ENCODE data around the gene RIMS3. TPM values are rescaled to one million over a fixed set of nuclear protein-coding genes. Genes with fewer than 3 reads are reported as not detected.

Gene RIMS3
- total RNA-seq, 1 experiment from 2014 or later = 19.8 TPM

DNA sequence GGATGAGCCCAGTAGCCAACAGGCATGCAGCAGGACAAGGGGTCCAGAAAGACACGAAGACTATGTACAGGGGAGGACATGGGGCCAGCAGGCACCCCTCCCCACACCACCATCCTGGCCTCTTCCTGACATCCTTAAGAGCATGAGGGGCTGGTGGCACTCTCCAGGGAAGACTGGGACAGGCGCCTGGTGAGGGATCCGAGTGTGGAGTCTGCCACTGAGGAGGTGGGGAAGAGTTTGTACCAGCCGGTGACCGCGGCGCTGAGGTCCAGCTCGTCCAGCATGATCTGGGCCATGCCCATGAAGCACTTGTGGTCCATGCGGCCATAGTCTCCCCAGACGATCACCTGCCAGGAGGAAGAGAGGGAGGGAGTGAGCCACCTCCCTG, 39.1 kb downstream of the RIMS3 start (continued):
- TF ChIP-seq, protein P1, sequence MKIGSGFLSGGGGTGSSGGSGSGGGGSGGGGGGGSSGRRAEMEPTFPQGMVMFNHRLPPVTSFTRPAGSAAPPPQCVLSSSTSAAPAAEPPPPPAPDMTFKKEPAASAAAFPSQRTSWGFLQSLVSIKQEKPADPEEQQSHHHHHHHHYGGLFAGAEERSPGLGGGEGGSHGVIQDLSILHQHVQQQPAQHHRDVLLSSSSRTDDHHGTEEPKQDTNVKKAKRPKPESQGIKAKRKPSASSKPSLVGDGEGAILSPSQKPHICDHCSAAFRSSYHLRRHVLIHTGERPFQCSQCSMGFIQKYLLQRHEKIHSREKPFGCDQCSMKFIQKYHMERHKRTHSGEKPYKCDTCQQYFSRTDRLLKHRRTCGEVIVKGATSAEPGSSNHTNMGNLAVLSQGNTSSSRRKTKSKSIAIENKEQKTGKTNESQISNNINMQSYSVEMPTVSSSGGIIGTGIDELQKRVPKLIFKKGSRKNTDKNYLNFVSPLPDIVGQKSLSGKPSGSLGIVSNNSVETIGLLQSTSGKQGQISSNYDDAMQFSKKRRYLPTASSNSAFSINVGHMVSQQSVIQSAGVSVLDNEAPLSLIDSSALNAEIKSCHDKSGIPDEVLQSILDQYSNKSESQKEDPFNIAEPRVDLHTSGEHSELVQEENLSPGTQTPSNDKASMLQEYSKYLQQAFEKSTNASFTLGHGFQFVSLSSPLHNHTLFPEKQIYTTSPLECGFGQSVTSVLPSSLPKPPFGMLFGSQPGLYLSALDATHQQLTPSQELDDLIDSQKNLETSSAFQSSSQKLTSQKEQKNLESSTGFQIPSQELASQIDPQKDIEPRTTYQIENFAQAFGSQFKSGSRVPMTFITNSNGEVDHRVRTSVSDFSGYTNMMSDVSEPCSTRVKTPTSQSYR (CRISPR knock-in tag; IDR thresholded peaks at IDR 0.05) = no peak
- TF ChIP-seq, protein P2, sequence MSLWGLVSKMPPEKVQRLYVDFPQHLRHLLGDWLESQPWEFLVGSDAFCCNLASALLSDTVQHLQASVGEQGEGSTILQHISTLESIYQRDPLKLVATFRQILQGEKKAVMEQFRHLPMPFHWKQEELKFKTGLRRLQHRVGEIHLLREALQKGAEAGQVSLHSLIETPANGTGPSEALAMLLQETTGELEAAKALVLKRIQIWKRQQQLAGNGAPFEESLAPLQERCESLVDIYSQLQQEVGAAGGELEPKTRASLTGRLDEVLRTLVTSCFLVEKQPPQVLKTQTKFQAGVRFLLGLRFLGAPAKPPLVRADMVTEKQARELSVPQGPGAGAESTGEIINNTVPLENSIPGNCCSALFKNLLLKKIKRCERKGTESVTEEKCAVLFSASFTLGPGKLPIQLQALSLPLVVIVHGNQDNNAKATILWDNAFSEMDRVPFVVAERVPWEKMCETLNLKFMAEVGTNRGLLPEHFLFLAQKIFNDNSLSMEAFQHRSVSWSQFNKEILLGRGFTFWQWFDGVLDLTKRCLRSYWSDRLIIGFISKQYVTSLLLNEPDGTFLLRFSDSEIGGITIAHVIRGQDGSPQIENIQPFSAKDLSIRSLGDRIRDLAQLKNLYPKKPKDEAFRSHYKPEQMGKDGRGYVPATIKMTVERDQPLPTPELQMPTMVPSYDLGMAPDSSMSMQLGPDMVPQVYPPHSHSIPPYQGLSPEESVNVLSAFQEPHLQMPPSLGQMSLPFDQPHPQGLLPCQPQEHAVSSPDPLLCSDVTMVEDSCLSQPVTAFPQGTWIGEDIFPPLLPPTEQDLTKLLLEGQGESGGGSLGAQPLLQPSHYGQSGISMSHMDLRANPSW (CRISPR knock-in tag; conservative IDR thresholded peaks at IDR 0.05; ENCODE audit: low read depth) = no peak
- TF ChIP-seq, protein P3, sequence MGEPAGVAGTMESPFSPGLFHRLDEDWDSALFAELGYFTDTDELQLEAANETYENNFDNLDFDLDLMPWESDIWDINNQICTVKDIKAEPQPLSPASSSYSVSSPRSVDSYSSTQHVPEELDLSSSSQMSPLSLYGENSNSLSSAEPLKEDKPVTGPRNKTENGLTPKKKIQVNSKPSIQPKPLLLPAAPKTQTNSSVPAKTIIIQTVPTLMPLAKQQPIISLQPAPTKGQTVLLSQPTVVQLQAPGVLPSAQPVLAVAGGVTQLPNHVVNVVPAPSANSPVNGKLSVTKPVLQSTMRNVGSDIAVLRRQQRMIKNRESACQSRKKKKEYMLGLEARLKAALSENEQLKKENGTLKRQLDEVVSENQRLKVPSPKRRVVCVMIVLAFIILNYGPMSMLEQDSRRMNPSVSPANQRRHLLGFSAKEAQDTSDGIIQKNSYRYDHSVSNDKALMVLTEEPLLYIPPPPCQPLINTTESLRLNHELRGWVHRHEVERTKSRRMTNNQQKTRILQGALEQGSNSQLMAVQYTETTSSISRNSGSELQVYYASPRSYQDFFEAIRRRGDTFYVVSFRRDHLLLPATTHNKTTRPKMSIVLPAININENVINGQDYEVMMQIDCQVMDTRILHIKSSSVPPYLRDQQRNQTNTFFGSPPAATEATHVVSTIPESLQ (CRISPR knock-in tag; IDR thresholded peaks at IDR 0.05) = no peak
- TF ChIP-seq, protein P4, sequence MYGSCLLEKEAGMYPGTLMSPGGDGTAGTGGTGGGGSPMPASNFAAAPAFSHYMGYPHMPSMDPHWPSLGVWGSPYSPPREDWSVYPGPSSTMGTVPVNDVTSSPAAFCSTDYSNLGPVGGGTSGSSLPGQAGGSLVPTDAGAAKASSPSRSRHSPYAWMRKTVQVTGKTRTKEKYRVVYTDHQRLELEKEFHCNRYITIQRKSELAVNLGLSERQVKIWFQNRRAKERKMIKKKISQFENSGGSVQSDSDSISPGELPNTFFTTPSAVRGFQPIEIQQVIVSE (CRISPR knock-in tag; IDR thresholded peaks at IDR 0.05; ENCODE audit: borderline replicate concordance) = no peak
- no peak for TF ChIP-seq JUN (CRISPR knock-in tag; IDR thresholded peaks at IDR 0.05)
- TF ChIP-seq, protein P5, sequence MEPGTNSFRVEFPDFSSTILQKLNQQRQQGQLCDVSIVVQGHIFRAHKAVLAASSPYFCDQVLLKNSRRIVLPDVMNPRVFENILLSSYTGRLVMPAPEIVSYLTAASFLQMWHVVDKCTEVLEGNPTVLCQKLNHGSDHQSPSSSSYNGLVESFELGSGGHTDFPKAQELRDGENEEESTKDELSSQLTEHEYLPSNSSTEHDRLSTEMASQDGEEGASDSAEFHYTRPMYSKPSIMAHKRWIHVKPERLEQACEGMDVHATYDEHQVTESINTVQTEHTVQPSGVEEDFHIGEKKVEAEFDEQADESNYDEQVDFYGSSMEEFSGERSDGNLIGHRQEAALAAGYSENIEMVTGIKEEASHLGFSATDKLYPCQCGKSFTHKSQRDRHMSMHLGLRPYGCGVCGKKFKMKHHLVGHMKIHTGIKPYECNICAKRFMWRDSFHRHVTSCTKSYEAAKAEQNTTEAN (CRISPR knock-in tag; IDR thresholded peaks at IDR 0.05) = no peak

DNA sequence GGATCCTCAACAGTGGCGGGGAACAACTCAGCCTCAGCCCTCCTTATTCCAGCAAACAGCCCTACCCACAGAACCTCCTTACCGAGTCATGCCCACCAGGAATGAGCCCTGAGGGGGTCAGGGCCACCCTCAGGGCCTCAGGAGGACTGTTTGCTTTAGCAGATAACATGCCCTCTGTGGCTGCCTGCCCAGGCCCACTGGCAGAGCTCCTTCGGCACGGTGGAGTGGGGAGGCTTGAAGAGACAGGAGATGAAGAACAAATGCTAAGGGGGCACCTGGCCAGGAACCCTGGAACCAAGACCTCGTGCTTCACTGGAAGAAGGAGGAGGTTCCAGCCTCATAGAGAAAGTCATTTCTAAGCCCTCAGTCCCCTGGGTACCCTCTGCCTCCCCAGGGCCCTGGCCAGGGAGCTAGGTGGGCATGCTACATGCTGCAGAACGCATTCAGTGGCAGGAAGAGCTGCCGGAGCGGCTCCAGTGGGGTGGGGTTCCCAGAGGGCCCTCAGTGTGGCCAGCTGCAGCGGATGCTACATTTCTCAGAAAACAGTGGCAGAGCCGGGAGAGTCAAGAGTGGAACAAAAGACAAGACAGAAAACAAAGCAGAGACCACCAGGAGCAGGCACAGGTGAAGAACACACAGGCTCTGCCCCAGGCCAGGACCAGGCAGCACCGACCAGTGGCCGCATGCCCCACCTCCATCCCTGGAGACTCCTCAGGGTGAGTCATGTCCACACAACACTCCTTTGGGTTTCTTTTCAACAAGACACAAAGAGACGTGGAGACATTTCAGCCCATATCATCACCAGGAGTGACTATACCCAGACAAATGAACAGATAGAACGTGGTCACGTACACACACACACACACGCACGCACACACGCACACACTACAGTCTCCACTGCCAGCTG, 39.8 kb downstream of the RIMS3 start:
- ATAC-seq = no peak
- Mint-ChIP-seq H3K4me1 (no peaks in the 10 kb centered on the region), H3K27ac (no peak overlapping the region; the same call in 1 of the 2 replicates), H3K27me3 (ENCODE audit: low read depth) (no peaks in the 10 kb centered on the region), H3K4me3 (no peak overlapping the region), H3K9me3 (no peaks in the 10 kb centered on the region), H3K36me3 (no peaks in the 10 kb centered on the region)
- TF ChIP-seq FOXP1 (CRISPR knock-in tag; IDR thresholded peaks at IDR 0.05; ENCODE audit: borderline replicate concordance) (no peak), NR3C1 (CRISPR knock-in tag; conservative IDR thresholded peaks at IDR 0.05; ENCODE audit: low read depth) (no peak), TP53 (CRISPR knock-in tag; IDR thresholded peaks at IDR 0.05) (no peak), PRRX2 (CRISPR knock-in tag; IDR thresholded peaks at IDR 0.05) (no peak)
- TF ChIP-seq, protein P6, sequence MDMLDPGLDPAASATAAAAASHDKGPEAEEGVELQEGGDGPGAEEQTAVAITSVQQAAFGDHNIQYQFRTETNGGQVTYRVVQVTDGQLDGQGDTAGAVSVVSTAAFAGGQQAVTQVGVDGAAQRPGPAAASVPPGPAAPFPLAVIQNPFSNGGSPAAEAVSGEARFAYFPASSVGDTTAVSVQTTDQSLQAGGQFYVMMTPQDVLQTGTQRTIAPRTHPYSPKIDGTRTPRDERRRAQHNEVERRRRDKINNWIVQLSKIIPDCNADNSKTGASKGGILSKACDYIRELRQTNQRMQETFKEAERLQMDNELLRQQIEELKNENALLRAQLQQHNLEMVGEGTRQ (CRISPR knock-in tag; IDR thresholded peaks at IDR 0.05) = no peak
- TF ChIP-seq, protein P7, sequence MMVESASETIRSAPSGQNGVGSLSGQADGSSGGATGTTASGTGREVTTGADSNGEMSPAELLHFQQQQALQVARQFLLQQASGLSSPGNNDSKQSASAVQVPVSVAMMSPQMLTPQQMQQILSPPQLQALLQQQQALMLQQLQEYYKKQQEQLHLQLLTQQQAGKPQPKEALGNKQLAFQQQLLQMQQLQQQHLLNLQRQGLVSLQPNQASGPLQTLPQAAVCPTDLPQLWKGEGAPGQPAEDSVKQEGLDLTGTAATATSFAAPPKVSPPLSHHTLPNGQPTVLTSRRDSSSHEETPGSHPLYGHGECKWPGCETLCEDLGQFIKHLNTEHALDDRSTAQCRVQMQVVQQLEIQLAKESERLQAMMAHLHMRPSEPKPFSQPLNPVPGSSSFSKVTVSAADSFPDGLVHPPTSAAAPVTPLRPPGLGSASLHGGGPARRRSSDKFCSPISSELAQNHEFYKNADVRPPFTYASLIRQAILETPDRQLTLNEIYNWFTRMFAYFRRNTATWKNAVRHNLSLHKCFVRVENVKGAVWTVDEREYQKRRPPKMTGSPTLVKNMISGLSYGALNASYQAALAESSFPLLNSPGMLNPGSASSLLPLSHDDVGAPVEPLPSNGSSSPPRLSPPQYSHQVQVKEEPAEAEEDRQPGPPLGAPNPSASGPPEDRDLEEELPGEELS (CRISPR knock-in tag; IDR thresholded peaks at IDR 0.05) = no peak
- TF ChIP-seq, protein P8, sequence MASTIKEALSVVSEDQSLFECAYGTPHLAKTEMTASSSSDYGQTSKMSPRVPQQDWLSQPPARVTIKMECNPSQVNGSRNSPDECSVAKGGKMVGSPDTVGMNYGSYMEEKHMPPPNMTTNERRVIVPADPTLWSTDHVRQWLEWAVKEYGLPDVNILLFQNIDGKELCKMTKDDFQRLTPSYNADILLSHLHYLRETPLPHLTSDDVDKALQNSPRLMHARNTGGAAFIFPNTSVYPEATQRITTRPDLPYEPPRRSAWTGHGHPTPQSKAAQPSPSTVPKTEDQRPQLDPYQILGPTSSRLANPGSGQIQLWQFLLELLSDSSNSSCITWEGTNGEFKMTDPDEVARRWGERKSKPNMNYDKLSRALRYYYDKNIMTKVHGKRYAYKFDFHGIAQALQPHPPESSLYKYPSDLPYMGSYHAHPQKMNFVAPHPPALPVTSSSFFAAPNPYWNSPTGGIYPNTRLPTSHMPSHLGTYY (CRISPR knock-in tag; IDR thresholded peaks at IDR 0.05) = no peak
- ChIA-PET CTCF (interaction anchor here (0.5 to 1.3 kb wide), 19 partner anchors 9 to 500 kb away, joined by 3 to 12 read pairs (median 4); partner anchors contain the start of genes NFYC, RIMS3 and ZFP69B), POLR2A (no interaction called here)
- DNase-seq (ENCODE audit: low spot score) = no peak

Measured in WTC11 (cell line).